ENCODE measurements around the gene GLIS2.

Gene GLIS2

DNA sequence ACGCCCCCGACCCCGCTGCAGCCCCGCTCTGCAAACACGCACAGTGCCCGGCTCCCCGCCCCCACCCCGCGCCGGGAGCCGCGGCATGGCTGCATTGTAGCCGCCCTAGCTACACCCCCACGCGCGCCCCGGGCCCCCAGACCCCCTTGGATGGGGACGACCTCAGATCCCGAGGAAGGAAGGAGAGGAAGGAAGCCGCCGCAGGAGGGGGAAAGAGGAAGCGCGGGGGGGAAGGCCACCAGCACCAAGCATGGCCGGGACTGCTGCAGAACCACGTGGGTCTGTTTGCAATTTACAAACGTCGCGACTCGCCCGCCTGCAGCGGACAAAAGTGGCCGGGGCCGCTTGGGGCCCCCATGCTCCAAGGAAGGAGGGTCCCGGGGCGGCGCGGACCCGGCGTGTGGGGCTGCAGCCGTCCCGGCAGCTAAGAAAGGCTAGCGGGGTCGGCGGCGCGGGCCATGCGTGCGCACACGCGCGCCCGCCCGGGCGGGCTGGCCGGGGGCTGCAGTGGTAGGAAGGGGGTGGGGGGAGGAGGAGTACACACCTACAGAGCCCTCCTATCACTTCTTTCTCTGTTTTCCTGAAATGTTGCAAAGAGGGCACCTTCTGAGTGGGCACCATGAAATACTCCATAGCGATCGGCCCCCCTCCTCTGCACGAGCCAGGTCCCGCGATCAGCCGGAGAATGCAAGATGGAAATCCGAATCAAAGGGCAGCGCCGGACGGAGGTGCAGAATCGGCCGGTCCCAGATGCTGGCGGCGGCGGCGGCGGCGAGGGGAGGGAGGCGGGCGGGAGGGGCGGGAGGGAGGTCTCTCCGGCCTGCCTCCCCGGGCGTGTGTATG, 43.5 kb upstream of the GLIS2 start:
- Mint-ChIP-seq H3K9me3 (no peaks in the 10 kb centered on the region), H3K4me3 (peak overlapping the region; percentile 94), H3K4me1 (peaks cover 26% of the 10 kb centered on the region), H3K36me3 (ENCODE audit: low read depth) (peaks cover 6% of the 10 kb centered on the region), H3K27ac (peak overlapping the region; percentile 98), H3K27me3 (ENCODE audit: low read depth, poor library complexity) (no peaks in the 10 kb centered on the region)
- peak; percentile 77 for DNase-seq
- TF ChIP-seq, protein P1, sequence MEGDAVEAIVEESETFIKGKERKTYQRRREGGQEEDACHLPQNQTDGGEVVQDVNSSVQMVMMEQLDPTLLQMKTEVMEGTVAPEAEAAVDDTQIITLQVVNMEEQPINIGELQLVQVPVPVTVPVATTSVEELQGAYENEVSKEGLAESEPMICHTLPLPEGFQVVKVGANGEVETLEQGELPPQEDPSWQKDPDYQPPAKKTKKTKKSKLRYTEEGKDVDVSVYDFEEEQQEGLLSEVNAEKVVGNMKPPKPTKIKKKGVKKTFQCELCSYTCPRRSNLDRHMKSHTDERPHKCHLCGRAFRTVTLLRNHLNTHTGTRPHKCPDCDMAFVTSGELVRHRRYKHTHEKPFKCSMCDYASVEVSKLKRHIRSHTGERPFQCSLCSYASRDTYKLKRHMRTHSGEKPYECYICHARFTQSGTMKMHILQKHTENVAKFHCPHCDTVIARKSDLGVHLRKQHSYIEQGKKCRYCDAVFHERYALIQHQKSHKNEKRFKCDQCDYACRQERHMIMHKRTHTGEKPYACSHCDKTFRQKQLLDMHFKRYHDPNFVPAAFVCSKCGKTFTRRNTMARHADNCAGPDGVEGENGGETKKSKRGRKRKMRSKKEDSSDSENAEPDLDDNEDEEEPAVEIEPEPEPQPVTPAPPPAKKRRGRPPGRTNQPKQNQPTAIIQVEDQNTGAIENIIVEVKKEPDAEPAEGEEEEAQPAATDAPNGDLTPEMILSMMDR (IDR thresholded peaks at IDR 0.05): no peak

DNA sequence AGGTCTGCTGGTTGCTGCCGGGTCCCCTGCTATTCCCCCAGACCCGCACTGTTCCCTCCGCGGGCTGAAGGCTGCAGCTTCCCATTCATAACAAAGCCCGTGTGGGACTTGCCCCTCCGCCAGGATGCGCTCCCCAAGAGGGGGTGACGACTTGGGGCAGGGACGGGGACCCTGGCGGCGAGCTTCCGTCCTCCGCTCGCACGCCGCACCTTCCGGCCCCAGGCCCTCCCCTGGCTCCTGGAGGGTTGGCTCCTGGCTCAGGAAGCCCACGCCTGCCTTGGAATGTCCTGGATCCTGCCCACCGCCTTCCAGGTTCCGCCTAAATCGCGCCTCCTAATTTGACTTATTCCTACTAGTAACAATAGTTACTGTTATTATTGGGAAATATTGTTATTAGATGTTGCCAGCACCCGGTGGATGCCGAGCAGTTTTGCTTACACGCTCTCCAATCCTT, 42.0 kb upstream of the GLIS2 start:
- H3K36me3 Mint-ChIP-seq (ENCODE audit: low read depth): no peaks in the 10 kb centered on the region
- H3K4me1 Mint-ChIP-seq: peaks cover 20% of the 10 kb centered on the region
- peak overlapping the region; percentile 93 for H3K4me3 Mint-ChIP-seq
- no peaks in the 10 kb centered on the region for H3K9me3 Mint-ChIP-seq
- H3K27me3 Mint-ChIP-seq (ENCODE audit: low read depth, poor library complexity): no peaks in the 10 kb centered on the region
- H3K27ac Mint-ChIP-seq: peak overlapping the region; percentile 92
- TF ChIP-seq, protein P1 (IDR thresholded peaks at IDR 0.05): no peak
- DNase-seq: peak; percentile 57

DNA sequence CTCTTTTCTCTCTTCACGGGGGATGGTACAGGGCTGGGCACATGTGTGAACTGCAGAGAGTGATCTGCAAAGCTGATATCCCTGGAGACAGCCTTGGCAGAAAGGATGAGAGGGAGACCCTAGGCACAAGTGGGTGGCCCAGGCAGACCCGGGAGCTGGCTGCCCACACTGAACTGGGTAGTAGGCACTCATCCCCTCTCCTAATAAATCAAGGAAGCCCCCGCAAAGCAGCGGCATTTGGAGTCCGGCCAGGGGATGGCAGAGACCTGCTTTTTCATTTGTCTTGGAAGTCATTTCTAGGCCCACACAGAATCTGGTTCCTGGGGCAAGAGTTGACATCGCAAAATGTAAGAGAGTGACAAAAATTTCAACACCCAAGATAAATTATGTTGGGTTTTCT, 40.0 kb upstream of the GLIS2 start:
- Mint-ChIP-seq H3K4me3 (no peak overlapping the region), H3K9me3 (peaks cover 8% of the 10 kb centered on the region), H3K4me1 (peaks cover 11% of the 10 kb centered on the region), H3K36me3 (ENCODE audit: low read depth) (peaks cover 7% of the 10 kb centered on the region), H3K27me3 (ENCODE audit: low read depth, poor library complexity) (no peaks in the 10 kb centered on the region), H3K27ac (no peak overlapping the region)
- DNase-seq: no peak
- TF ChIP-seq, protein P1 (IDR thresholded peaks at IDR 0.05): no peak

DNA sequence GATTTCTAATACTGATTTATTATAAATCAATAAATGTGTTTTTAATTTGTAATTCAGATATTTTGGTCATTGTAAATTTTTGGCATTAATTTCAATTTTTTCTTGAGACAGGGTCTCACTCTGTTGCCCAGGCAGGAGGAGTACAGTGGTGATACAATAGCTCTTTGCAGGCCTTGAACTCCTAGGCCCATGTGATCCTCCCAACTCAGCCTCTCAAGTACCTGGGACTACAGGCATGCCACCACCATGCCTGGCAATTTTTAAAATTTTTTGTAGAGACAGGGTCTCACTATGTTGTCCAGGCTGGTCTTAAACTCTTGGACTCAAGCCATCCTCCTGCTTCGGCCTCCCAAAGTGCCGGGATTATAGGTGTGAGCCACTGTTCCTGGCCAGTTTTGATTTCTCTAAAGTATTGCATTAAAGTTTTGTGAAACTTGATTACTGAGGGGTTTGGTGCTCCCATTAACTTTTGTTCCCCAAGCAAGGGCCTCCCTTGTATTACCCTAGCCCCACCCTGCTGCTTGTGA, 37.8 kb upstream of the GLIS2 start:
- Mint-ChIP-seq H3K9me3 (peaks cover 17% of the 10 kb centered on the region), H3K4me1 (peaks cover 14% of the 10 kb centered on the region), H3K36me3 (ENCODE audit: low read depth) (peaks cover 10% of the 10 kb centered on the region), H3K27ac (peak overlapping the region; percentile 61), H3K27me3 (ENCODE audit: low read depth, poor library complexity) (no peaks in the 10 kb centered on the region), H3K4me3 (no peak overlapping the region)
- TF ChIP-seq, protein P1 (IDR thresholded peaks at IDR 0.05): no peak
- DNase-seq: no peak

DNA sequence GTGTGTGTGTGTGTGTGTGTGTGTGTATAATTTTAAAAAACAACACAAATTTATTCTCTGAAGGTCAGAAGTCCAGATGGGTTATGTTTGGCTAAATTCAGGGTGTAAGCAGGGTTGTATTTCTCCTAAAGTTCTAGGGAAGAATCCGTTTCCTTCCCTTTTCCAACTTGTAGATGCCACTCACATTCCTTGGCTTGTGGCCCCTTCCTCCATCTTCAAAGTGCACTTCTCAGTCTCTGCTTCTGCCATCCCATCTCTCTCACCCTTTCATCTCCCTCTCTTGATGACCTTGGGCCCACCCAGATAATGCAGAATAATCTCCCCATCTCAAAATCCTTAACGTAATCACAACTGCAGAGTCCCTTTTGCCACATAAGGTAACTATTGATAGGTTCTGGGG, 35.2 kb upstream of the GLIS2 start:
- peaks cover 10% of the 10 kb centered on the region for H3K36me3 Mint-ChIP-seq (ENCODE audit: low read depth)
- H3K27ac Mint-ChIP-seq: no peak overlapping the region
- peaks cover 17% of the 10 kb centered on the region for H3K9me3 Mint-ChIP-seq
- H3K27me3 Mint-ChIP-seq (ENCODE audit: low read depth, poor library complexity): no peaks in the 10 kb centered on the region
- H3K4me1 Mint-ChIP-seq: peaks cover 26% of the 10 kb centered on the region
- no peak for DNase-seq
- H3K4me3 Mint-ChIP-seq: no peak overlapping the region
- TF ChIP-seq, protein P1 (IDR thresholded peaks at IDR 0.05): no peak

All from nephron progenitor cell (in vitro differentiated cells).